GM19463 (cell line): ENCODE results near the gene EPHA5.
"Not testable (repeated sequence)": the region's sequence is repeated elsewhere in the genome, so short reads cannot be mapped to it uniquely, and the experiment has no call there.

Source experiments
- ATAC-seq: cut with Tn5 transposase; IDR thresholded peaks from one replicate; pipeline ENCODE4 v1.9.1; 2021; ENCODE audit warnings: mild to moderate bottlenecking, moderate library complexity; ENCODE audit not compliant: unreplicated experiment

Gene EPHA5

DNA sequence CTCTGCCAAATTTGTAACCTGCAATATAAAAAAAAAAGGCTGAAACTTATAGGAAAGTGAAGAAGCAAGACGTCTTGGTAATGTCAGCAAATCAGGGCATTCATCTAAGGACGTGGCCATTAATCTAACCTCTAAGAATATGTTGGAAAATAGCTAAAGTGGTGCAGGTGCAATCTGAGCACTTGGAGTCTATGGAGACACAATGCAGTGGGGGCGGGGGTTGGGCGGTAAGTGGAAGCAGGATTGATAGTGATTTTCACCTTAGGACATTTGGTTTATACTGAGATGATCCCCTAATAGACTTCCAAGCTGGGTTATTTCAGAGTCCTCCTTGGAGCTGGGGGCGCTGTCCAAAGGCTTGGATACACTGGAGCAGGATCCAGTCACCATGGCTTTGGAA is 283.4 kb downstream of the EPHA5 start:
- ATAC-seq, result no peak

- no peak for ATAC-seq
Measured at GRCh38 chr4:65383589-65384305, 286.5 kb downstream of the EPHA5 start.

- no peak for ATAC-seq
Measured at GRCh38 chr4:65381648-65382047, 288.6 kb downstream of the EPHA5 start.

GRCh38 chr4:65370709-65371108 is 299.6 kb downstream of the EPHA5 start:
- no peak for ATAC-seq

DNA sequence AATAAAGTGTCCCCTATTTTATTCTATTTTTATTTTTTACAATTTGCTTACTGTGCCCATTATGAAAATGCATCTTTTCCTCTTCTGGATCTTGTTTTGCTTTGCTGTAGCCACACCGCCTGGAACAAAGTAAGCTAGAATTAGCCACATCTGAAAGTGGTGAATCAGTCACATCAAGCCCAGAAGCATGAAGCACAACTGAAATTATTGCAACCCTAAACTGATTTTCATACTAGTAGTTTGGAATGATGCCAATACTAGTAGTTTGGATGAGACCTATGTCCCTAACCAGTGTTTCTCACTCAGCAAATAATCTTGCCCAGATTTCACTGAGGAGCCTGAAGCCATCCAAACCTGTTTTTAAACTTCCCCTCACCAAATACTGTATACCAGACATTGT is 303.0 kb downstream of the EPHA5 start:
- ATAC-seq, result no peak

DNA sequence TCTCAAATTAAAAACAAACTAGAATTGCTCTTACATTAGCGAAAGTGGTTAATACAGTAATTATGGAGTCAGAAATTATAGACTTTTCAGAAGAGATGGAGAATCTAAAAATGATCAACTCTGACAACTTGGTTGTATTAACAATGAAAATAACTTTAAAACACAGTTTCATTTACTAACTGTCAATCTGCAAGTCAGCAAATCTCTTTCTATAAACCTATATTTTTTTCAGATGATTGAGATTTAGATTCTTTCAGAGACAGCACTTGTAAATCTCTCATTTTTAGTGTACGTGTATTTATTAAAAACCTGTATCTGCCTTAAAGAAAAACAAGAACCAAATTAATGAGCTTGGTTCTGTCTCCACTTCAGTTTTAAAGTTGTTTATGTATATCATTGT is 311.4 kb downstream of the EPHA5 start:
- no peak for ATAC-seq

- no peak for ATAC-seq
Measured at GRCh38 chr4:65353098-65353497, 317.2 kb downstream of the EPHA5 start.

DNA sequence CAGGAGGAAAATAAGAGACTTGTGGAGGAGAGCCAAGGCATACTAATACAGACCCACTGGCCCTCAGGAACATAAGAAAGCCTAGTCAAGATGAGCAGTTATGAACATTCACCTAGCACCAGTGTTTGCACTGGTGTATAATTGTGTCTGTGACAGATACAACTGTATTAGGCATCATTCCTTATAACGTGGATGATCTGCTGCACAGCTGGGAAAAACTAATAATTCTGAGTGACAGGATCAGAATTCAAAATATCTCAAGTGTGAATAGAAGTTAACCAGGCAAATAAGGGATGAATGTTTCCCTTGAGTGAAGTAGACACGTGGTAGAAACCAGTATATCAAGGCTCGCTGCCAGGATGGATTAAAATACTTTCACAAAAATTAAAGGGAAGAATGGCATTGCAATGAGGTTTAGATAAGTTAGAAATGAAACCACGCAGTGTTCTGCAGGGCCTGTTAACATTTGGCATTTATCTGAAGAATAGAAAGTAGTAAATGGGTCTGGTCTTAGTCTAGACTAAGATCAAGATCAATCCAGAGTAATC is 325.9 kb downstream of the EPHA5 start:
- ATAC-seq, result no peak

DNA sequence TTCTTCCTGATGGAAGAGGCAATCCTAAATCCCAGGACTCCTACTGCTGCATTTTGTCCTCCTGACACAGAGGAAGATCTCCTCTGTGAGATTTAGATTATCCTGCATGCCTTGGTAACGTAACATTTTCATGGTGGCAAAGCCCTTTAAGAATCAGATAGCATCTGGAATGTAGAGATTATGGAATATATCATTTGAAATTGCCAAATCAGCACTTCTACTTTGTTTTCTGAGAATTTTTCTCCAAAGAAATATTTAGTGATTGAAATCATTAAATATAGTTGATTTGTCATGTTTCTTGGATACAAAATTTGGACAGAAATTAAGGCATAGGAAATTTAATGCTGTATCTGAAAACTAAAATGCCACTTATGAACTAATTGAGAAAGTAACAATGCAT is 326.9 kb downstream of the EPHA5 start:
- ATAC-seq, result no peak

GRCh38 chr4:65341557-65341956 is 328.7 kb downstream of the EPHA5 start:
- no peak for ATAC-seq

GRCh38 chr4:65340382-65341109 is 329.7 kb downstream of the EPHA5 start:
- no peak for ATAC-seq

DNA sequence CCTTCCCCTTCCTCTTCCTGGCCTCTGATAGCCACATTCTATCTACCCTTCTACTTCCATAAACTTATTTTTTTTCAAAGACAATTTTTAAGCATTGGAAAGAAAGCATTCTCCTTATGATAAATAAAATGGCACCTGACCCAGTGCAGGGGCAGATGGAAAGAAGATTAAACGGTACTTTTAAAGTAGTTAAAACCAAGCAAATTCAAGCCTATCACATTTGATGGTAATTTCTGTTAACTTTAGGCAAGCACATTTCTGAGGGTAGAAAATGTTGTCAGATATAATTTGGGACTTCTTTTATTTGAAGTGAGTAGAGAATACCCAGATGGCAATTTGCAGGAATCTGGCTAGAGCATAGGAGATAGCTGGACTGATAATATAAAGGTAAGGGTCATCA is 332.9 kb downstream of the EPHA5 start:
- ATAC-seq, result no peak

DNA sequence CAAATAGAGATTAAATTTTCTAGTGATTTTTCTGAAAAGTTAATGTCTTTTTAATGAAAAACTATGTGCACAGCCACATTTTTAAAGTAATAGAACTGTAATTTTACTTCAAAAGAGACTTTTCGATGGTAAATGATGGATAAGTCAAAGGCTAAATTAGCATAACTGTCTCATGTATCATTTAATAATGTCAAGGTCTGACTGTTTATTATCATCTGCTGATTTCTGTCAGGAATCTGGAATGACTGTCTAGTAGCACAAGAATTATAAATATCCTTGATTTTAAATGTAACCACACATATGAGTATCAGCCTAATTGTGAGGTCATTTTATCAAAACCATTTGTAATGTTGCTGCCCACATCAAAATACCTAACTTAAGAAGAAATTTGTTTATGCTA is 333.8 kb downstream of the EPHA5 start:
- no peak for ATAC-seq

DNA sequence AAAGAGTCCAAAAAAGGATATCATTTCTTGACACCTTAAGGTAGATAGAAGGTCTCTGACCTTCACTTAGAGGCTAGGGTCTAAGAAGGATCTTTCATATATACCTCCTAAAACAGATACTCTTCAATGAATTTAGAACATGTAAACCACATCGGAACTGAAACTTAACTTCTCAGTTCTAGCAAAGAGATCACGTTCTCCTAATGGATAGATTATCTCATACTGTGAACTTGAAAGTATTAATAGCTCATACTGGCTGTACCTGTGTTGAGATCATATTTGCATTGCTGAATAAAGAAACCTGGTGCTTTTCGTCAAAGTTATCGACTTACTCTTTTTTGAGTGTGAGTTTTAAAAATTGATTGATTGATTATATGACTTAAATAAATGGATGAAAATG is 353.8 kb downstream of the EPHA5 start:
- no peak for ATAC-seq

GRCh38 chr4:65311120-65311519 is 359.2 kb downstream of the EPHA5 start:
- no peak for ATAC-seq

- ATAC-seq, result no peak
Measured at GRCh38 chr4:65310586-65310985, 359.7 kb downstream of the EPHA5 start.

GRCh38 chr4:65308626-65309025 is 361.7 kb downstream of the EPHA5 start:
- not testable (repeated sequence) for ATAC-seq

GRCh38 chr4:65302145-65302544 is 368.1 kb downstream of the EPHA5 start:
- no peak for ATAC-seq

GRCh38 chr4:65296246-65296645 is 374.0 kb downstream of the EPHA5 start:
- ATAC-seq, result no peak

GRCh38 chr4:65287071-65287470 is 383.2 kb downstream of the EPHA5 start:
- no peak for ATAC-seq
